GM18867 (cell line): ENCODE measurements around the gene FGF18.
"Not testable (repeated sequence)": the region's sequence is repeated elsewhere in the genome, so short reads cannot be mapped to it uniquely, and the experiment has no call there.

Experiments
- ATAC-seq: cut with Tn5 transposase; IDR thresholded peaks from one replicate; pipeline ENCODE4 v1.9.1; 2021; ENCODE audit warnings: mild to moderate bottlenecking, moderate library complexity; ENCODE audit not compliant: unreplicated experiment

The FGF18 gene

DNA sequence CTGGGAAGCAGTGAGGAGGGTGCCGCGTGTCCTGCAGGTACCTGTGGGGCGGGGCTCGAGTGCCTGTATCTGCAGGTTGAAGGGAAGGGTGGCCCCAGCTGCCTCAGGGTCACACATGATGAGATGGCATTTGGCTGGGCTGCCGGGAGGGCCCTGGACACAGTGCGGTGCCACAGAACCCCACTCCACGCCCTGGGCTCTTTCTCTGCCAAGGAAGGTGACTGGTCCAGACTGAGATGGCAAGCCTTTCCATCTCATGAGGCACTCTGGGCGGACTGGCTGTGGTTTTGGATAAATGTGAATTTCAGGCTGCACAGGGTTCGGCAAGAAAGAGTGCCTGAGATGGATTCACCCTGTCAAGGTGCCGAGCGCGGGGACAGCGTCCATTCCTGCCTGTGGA is 69.4 kb downstream of the FGF18 start:
- no peak for ATAC-seq

DNA sequence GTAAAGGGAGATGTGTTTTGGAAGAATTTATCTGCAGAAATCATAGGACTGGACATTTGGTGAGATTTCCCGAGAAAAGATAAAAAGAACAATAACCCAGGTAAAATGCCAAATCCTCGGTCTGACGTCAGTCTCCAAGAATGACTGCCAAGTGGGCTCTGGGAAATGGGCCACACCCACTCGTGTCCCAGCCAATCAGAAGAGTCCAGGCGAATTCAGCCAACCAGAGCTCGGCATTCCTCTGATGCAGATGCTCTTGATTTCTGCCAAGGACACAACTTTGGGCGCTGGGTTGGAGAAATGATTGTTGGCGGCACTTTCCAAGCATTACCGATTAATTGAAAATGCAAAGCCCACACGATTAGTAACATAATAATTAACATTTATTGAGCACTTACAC is 73.3 kb downstream of the FGF18 start:
- ATAC-seq, result no peak

DNA sequence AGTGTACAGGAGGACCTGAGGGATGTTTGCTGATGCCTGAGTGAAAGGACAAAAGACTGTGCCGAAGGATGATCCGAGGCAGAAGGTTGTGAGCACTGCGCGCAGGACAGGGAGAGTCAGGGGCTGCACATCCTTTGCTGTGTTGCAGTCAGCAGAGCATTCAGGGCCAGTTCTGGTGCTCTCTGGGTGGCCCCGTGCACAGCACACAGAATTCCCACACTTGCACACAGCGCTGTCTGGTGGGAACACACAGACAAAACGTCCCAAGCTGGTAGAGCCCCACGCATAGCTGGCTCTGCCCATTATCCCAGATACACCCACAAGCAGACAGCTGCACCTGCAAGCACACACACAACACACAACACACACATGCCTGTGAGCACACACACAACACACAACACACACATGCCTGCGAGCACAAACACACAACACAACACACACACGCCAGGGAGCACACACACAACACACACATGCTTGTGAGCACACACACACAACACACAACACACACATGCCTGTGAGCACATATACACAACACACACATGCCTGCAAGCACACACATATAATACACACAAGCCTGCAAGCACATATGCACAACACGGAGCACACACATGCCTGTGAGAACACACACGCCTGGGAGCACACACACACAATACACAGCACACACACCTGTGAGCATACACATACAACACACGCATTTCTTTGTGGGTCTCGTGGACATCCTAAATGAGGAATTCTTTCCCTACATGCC is 74.4 kb downstream of the FGF18 start:
- no peak for ATAC-seq

DNA sequence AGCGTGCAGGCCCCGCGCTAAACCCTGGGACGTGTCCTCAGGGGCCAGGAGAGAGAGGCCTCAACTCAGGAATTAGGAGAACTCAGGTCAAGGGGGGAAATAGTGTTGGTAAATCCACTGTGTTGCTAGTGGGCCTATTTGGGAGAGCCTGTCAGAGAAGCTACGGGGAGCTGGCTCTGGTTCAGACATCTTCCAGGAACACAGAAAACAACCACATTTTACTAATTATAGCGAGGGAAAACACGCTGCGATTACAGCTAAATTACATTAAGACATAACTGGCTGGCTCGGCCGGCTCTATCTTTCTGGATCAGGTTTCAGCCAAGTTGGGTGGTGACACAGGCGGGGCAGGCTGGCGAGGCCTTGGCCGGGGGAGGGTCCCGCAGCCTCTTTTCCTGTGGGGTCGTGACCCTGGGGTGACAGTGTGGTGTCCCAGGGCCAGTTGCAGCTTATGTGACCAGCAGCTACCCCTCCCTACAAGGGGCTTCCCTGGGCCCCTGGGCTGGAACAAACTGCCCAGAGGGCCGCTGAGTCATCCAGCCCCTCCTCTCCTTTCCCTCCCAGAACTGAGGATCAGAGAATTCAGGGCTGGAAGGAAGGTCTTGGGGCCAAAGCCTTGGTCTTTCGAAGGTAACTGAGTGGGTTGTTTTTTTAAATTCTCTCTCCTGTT is 75.1 kb downstream of the FGF18 start:
- no peak for ATAC-seq

DNA sequence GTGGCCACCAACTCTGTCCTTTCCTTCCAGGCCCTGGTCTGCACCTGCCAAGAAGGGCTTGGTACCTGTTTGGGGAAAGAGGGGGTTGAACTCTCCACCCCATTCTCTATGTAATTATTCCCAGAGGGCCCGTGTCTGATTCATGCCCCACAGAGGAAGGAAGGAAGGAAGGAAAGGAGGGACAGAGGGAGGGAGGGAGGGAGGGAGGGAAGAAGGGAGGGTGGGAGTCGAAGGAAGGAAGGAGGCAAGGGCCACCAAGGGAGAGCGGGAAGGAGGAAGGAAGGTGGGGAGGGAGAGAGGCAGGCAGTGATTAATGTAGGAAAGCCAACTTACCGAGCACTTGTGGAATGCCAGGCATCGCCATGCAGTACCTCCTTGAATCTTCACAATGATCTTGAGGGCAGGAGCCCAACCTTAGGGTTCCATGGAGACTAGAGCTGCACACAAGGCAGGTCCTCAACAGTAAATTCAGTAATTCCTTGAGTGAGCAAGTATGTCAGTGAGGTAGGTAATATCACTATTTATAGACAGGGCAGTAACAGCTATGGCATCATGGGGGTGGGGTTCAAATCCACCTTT is 75.8 kb downstream of the FGF18 start:
- no peak for ATAC-seq

DNA sequence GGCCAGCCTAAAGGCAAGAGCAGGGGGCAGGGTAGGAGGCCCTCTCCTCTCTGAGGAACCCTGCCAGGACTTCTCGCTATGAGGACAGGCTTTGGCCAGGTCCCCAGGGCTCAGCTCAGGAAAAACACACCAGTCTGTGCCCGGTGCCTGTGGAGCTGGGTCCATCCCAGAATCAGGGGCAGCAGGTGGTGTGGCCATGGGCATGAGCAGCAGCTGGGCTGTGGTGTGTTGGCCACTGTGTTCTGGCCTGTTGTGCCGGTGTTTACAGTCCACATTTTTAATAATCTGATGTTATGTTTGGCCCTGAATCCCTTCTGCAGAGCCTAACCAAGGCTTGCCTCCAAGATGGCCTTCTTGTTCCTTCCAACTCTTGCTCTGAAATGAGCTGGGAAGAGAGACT is 77.0 kb downstream of the FGF18 start:
- ATAC-seq, result no peak

DNA sequence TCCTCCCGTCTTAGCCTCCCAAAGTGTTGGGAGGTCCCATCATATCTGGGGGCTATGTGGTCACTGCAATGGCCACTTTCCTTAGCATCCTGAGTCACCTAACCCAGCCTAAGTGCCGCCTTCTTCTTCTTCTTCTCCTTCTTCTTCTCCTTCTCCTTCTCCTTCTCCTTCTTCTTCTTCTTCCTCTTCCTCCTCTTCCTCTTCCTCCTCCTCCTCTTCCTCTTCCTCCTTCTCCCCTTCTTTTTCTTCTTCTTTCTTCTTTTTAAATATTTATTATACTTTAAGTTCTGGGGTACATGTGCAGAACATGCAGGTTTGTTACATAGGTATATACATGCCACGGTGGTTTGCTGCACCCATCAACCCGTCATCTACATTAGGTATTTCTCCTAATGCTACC is 78.0 kb downstream of the FGF18 start:
- not testable (repeated sequence) for ATAC-seq

DNA sequence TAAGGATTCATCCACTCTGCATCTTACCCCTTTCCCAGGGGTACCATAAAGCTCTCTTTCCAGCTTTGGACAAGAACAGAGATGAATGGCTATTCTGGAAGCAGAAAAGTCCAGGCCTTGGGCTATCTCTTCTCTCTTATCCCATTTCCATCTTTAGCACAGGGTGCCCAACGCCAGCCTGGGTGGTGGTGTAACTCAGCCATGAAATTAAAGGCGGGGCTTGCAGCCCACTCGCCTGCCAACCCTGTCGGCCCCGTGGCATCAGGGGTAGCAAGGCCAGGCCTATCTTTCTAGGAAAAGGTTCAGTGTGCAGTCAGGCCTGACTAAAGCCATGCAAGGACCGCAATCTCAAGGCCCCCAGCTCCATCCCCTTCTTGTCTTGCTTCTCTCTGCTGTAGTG is 78.7 kb downstream of the FGF18 start:
- ATAC-seq, result no peak

DNA sequence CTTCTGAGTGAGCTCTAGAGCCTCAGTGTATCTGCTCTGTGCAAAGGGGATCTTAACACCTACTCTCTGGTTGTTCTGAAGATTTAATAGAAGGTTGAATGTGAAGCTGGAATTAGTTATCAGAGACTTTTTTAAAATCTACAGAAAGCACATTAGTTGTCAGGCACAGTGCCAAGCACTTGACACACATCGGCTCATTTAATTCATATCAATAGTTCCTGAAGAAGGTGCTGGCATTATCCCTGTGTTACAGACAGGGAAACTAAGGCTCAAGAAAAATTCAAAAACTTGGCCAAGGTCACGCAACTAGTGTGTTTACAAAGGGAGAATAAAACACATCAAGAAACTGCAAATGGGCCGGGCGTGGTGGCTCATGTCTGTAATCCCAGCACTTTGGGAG is 80.2 kb downstream of the FGF18 start:
- ATAC-seq, result no peak

DNA sequence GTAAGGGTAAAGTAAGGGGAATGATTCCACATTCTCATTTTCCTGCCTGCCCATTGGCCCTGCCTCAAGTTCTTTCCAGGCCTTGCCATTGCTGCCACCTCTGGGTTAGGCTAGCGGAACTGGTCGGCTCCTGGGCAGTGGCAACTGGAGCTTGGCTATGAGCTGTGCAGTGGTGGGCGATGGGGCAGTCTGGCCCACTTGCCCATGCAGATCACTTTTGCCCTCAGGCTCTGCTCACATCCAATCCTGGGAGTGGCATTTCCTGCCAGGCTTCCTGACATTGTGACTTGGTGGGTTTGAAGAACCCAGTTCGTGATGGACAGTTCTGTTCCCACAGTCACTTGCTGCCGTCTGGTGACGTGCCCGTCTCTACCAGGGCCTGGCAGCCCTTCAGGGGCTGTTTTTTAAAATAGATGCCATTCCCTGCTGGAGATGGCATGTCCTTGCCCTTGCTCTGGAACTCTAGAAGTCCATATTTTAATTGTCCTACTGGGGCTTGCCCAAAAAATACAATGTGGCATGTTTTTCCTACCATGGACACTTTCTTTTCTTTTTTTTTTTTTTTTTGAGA is 86.1 kb downstream of the FGF18 start:
- no peak for ATAC-seq

DNA sequence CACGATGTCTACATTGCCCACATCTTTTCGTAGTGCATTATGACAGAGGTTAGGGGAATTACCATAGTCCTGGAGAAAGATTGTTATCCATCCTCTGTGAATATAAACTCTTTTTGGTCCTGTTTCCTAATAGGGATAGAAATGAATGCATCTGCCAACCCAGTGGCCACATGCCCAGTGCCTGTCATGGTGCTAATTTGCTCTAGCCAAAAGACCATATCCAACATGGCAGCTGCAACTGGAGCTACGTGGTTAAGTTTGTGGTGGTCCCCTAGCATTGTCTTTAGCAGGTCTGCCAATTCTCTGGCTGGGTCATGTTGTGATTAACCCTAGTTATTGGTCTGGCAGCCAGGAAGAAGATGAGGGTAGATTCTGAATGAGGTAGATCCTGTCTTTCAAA is 87.5 kb downstream of the FGF18 start:
- no peak for ATAC-seq
